B cell (primary cell): ENCODE data around the gene EFNA5. TPM values are rescaled to one million over a fixed set of nuclear protein-coding genes. Genes with fewer than 3 reads are reported as not detected.

ENCODE experiments used
- ATAC-seq: fragments of 200-7000 bp; cut with Tn5 transposase; one replicate; pipeline ENCODE4 v1.10.0; 2021; ENCODE audit warnings: low read depth, mild to moderate bottlenecking, moderate number of reproducible peaks, moderate library complexity
- CTCF ChIA-PET: fragments of 350-600 bp; sonication (Branson Sonifier 250); formaldehyde crosslinking; loops from one replicate; lab custom pipeline; 2021; ENCODE audit warnings: antibody characterized with exemption, inconsistent platforms; lab: Charles Lee
- POLR2A ChIA-PET: fragments of 350-600 bp; sonication (Branson Sonifier 250); formaldehyde crosslinking; loops from one replicate; lab custom pipeline; 2021; ENCODE audit warnings: antibody characterized with exemption; lab: Charles Lee
- DNase-seq: peaks from one replicate; pipeline ENCODE4 v3.0.0; 2013
- H2AFZ ChIP-seq: 2 replicates; pipeline ENCODE4 v1.6.1; 2012; ENCODE audit warnings: mild to moderate bottlenecking, low read depth, low read length; ENCODE audit not compliant: insufficient read depth, poor library complexity, severe bottlenecking
- H3K27ac ChIP-seq, 2 donors: 1 replicate in 1 of 2; 2 replicates in 1 of 2; pipeline ENCODE4 v1.5.1; 2012 to 2013; ENCODE audit warnings: low read length in 2 of 2, mild to moderate bottlenecking in 2 of 2, moderate library complexity in 1 of 2
- H3K27me3 ChIP-seq, 4 experiments: fragments of 200-600 bp in 1 of 4; sonication (generic) in 1 of 4; replicated peaks in 1 of 4; 1 replicate in 2 of 4; 2 replicates in 2 of 4; pipeline versions ENCODE4 v1.6.1 to v1.7.0; 2013 to 2016; ENCODE audit warnings: low read length in 3 of 4, mild to moderate bottlenecking in 2 of 4, mixed read lengths in 1 of 4, moderate library complexity in 1 of 4; ENCODE audit not compliant: insufficient read depth in 4 of 4, control insufficient read depth in 3 of 4; ENCODE audit errors: control extremely low read depth in 1 of 4
- H3K36me3 ChIP-seq, 2 experiments: replicated peaks in 1 of 2; 1 replicate in 1 of 2; 2 replicates in 1 of 2; pipeline versions ENCODE4 v1.6.1 to v1.7.1; 2013; ENCODE audit warnings: low read length in 1 of 2; ENCODE audit not compliant: insufficient read depth in 2 of 2, control insufficient read depth in 1 of 2; ENCODE audit errors: control extremely low read depth in 1 of 2, extremely low read depth in 1 of 2
- H3K4me1 ChIP-seq, 2 donors: fragments of 200-600 bp in 1 of 2; sonication (generic) in 1 of 2; 1 replicate in 1 of 2; 2 replicates in 1 of 2; pipeline versions ENCODE4 v1.5.1 to v1.6.1; 2013 to 2017; ENCODE audit warnings: low read length in 2 of 2; ENCODE audit not compliant: control insufficient read depth in 2 of 2, insufficient read depth in 2 of 2
- H3K4me2 ChIP-seq: replicated peaks from 2 replicates; pipeline ENCODE3; 2012; ENCODE audit warnings: mild to moderate bottlenecking, low read depth, low read length; ENCODE audit not compliant: poor library complexity, severe bottlenecking
- H3K4me3 ChIP-seq, 5 experiments: fragments of 200-600 bp in 1 of 5; sonication (generic) in 1 of 5; 1 replicate in 3 of 5; 2 replicates in 2 of 5; pipeline versions ENCODE4 v1.5.1 to v1.7.0; 2011 to 2016; ENCODE audit warnings: low read length in 4 of 5, mild to moderate bottlenecking in 4 of 5, low read depth in 2 of 5, control low read depth in 1 of 5, moderate library complexity in 1 of 5; ENCODE audit not compliant: insufficient read depth in 1 of 5; ENCODE audit errors: control extremely low read depth in 1 of 5, extremely low read depth in 1 of 5
- H3K79me2 ChIP-seq: fragments of 200-600 bp; sonication (generic); one replicate; pipeline ENCODE4 v1.6.0; 2016; ENCODE audit warnings: low read length; ENCODE audit not compliant: control insufficient read depth, insufficient read depth
- H3K9ac ChIP-seq: fragments of 200-600 bp; sonication (generic); 2 replicates; pipeline ENCODE4 v1.6.1; 2017; ENCODE audit warnings: mild to moderate bottlenecking, low read length, moderate library complexity
- H3K9me3 ChIP-seq, 3 donors: one replicate each; pipeline versions ENCODE4 v1.6.1 to v1.7.1; 2013; ENCODE audit warnings: low read length in 2 of 3; ENCODE audit not compliant: control insufficient read depth in 2 of 3, insufficient read depth in 1 of 3; ENCODE audit errors: control extremely low read depth in 1 of 3
- H4K20me1 ChIP-seq: 2 replicates; pipeline ENCODE4 v1.6.0; 2012; ENCODE audit warnings: mild to moderate bottlenecking, low read length; ENCODE audit not compliant: insufficient read depth, control insufficient read depth, poor library complexity, severe bottlenecking
- H3K27ac Mint-ChIP-seq: one replicate; pipeline ENCODE4 v1.8.0; 2021; ENCODE audit warnings: mixed read lengths
- H3K27me3 Mint-ChIP-seq: one replicate; pipeline ENCODE4 v1.8.0; 2021; ENCODE audit warnings: mixed read lengths
- H3K4me1 Mint-ChIP-seq: one replicate; pipeline ENCODE4 v1.8.0; 2021; ENCODE audit warnings: mixed read lengths
- H3K4me3 Mint-ChIP-seq: one replicate; pipeline ENCODE4 v1.8.0; 2021; ENCODE audit warnings: mixed read lengths
- H3K9me3 Mint-ChIP-seq: one replicate; pipeline ENCODE4 v1.8.0; 2022; ENCODE audit warnings: mixed read lengths; ENCODE audit not compliant: insufficient read depth
- CTCF ChIP-seq: fragments of 200-600 bp; IDR thresholded peaks from one replicate; pipeline ENCODE4 v1.8.0; 2022; ENCODE audit warnings: antibody characterized with exemption, mild to moderate bottlenecking
- EZH2 ChIP-seq: IDR thresholded peaks from 2 replicates; pipeline ENCODE4 v1.6.1; 2012; ENCODE audit warnings: borderline replicate concordance, low read depth, mild to moderate bottlenecking, moderate library complexity, low read length; ENCODE audit not compliant: insufficient read depth, poor library complexity, severe bottlenecking
- WGBS: methylation state at CpG from one replicate; pipeline ENCODE4 v1.1.5; 2013; ENCODE audit warnings: missing lambda C conversion rate; ENCODE audit not compliant: insufficient coverage; 5-methylcytosine and 5-hydroxymethylcytosine counted together
- intact Hi-C: fragments of 100-400 bp; cut with micrococcal nuclease; formaldehyde crosslinking; loops from one replicate; pipeline ENCODE4 v1.10.0; 2022
- polyA plus RNA-seq: library from polyadenylated mRNA; depleted of rRNA; stranded (reverse); fragments of >200 nt; gene quantifications from 2 replicates; pipeline ENCODE4 v1.2.3, GENCODE V29; 2012
- total RNA-seq, 2 donors: library from RNA; stranded (reverse); fragments of 120-200 nt in 1 of 2; gene quantifications; 1 replicate in 1 of 2; 2 replicates in 1 of 2; pipeline versions ENCODE4 v1.2.3 to v1.2.4, GENCODE V29; 2013 to 2022

The EFNA5 gene
- total and polyA plus RNA-seq, 2 donors (not counting 1 experiment from before 2014, with no cell fraction given) = not detected

- 90% methylated on average over 5 of the region's 7 CpGs for WGBS
- no peaks in the 10 kb centered on the region for H3K4me1 ChIP-seq
- intact Hi-C loops = no loop called here
- H3K9ac ChIP-seq = no peak overlapping the region
- no peaks in the 10 kb centered on the region for H3K9me3 Mint-ChIP-seq
- H3K4me2 ChIP-seq = no peak overlapping the region
- H3K27me3 ChIP-seq = no peaks in the 10 kb centered on the region
- no peak for DNase-seq
- ChIA-PET POLR2A (no interaction called here), CTCF (no interaction called here)
- H3K27ac ChIP-seq = no peak overlapping the region
- H3K27me3 Mint-ChIP-seq = peaks cover 7% of the 10 kb centered on the region
- no peak overlapping the region for H3K4me3 ChIP-seq
- no peak for ATAC-seq
- TF ChIP-seq CTCF (no peak), EZH2 (no peak)
- H2AFZ ChIP-seq = no peak overlapping the region
- no peak overlapping the region for H3K27ac Mint-ChIP-seq
- no peaks in the 10 kb centered on the region for H3K4me1 Mint-ChIP-seq
- no peaks in the 10 kb centered on the region for H3K79me2 ChIP-seq
- H4K20me1 ChIP-seq = no peaks in the 10 kb centered on the region
- H3K4me3 Mint-ChIP-seq = no peak overlapping the region
- H3K36me3 ChIP-seq = no peaks in the 10 kb centered on the region
- no peaks in the 10 kb centered on the region for H3K9me3 ChIP-seq
These were observed 168.1 kb downstream of the EFNA5 start for GRCh38 chr5:107502676-107503060.

- no peak for ATAC-seq
These were observed 168.6 kb downstream of the EFNA5 start for GRCh38 chr5:107501965-107502675.

More at GRCh38 chr5:107501965-107502675, 168.6 kb downstream of the EFNA5 start:
- intact Hi-C loops = no loop called here
- ChIA-PET CTCF (no interaction called here), POLR2A (no interaction called here)
- Histone ChIP-seq H3K79me2 (no peaks in the 10 kb centered on the region), H3K9me3 (no peaks in the 10 kb centered on the region), H3K27ac (no peak overlapping the region), H3K4me1 (no peaks in the 10 kb centered on the region), H2AFZ (no peak overlapping the region), H3K4me3 (no peak overlapping the region), H3K27me3 (no peaks in the 10 kb centered on the region), H3K4me2 (no peak overlapping the region), H3K9ac (no peak overlapping the region), H4K20me1 (no peaks in the 10 kb centered on the region), H3K36me3 (no peaks in the 10 kb centered on the region)
- WGBS = 62% methylated on average over 15 of the region's 17 CpGs
- Mint-ChIP-seq H3K4me1 (no peaks in the 10 kb centered on the region), H3K9me3 (no peaks in the 10 kb centered on the region), H3K4me3 (no peak overlapping the region), H3K27me3 (peaks cover 7% of the 10 kb centered on the region), H3K27ac (no peak overlapping the region)
- TF ChIP-seq CTCF = no peak
- DNase-seq = no peak
